ENCODE measurements around the gene ATF5.
"Not testable (repeated sequence)": the region's sequence is repeated elsewhere in the genome, so short reads cannot be mapped to it uniquely, and the experiment has no call there.

Gene ATF5

DNA sequence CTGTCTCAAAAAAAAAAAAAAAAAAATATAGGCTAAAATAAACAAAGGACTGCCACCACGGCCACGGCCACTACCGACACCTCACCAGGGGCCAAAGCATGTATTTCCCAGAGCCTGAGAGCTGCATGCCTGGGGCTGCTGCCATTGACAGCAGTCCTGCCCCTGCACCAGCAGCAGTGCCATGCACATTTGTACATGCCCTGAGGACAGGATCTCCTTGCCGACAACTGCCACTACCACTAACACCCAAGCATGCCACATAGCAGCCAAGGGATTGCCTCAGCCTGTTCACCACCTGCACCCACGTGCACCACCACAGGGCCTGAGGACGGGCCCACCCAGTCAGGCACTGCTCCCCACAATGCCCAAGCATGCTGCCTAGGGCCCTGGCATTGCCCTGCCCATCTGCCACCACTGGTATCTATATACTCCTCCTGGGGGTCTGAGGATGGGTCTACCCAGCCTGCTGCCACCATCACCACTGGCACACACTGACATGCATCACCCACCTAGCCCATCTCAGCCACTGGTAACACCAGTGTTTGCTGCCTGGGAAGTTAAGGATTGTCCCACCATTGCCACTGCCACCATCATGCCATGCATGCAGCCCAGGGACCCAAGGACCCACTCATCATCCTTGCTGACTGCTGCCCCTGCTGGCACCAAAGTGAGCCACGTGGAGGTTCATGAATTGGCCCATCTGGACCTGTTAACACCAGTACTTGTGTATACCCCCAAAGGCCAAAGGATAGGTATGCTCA, 10.9 kb downstream of the ATF5 start:
- TF ChIP-seq POLR2AphosphoS5 (IDR thresholded peaks at IDR 0.05; ENCODE audit: low read depth) (no peak), SPI1 (IDR thresholded peaks at IDR 0.05; ENCODE audit: borderline replicate concordance, low read depth) (no peak), GABPA (IDR thresholded peaks at IDR 0.05; ENCODE audit: low read depth) (no peak)
- TF ChIP-seq, protein P1, sequence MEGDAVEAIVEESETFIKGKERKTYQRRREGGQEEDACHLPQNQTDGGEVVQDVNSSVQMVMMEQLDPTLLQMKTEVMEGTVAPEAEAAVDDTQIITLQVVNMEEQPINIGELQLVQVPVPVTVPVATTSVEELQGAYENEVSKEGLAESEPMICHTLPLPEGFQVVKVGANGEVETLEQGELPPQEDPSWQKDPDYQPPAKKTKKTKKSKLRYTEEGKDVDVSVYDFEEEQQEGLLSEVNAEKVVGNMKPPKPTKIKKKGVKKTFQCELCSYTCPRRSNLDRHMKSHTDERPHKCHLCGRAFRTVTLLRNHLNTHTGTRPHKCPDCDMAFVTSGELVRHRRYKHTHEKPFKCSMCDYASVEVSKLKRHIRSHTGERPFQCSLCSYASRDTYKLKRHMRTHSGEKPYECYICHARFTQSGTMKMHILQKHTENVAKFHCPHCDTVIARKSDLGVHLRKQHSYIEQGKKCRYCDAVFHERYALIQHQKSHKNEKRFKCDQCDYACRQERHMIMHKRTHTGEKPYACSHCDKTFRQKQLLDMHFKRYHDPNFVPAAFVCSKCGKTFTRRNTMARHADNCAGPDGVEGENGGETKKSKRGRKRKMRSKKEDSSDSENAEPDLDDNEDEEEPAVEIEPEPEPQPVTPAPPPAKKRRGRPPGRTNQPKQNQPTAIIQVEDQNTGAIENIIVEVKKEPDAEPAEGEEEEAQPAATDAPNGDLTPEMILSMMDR (IDR thresholded peaks at IDR 0.05; ENCODE audit: insufficient read depth, low read length) = no peak
- TF ChIP-seq, protein P2, sequence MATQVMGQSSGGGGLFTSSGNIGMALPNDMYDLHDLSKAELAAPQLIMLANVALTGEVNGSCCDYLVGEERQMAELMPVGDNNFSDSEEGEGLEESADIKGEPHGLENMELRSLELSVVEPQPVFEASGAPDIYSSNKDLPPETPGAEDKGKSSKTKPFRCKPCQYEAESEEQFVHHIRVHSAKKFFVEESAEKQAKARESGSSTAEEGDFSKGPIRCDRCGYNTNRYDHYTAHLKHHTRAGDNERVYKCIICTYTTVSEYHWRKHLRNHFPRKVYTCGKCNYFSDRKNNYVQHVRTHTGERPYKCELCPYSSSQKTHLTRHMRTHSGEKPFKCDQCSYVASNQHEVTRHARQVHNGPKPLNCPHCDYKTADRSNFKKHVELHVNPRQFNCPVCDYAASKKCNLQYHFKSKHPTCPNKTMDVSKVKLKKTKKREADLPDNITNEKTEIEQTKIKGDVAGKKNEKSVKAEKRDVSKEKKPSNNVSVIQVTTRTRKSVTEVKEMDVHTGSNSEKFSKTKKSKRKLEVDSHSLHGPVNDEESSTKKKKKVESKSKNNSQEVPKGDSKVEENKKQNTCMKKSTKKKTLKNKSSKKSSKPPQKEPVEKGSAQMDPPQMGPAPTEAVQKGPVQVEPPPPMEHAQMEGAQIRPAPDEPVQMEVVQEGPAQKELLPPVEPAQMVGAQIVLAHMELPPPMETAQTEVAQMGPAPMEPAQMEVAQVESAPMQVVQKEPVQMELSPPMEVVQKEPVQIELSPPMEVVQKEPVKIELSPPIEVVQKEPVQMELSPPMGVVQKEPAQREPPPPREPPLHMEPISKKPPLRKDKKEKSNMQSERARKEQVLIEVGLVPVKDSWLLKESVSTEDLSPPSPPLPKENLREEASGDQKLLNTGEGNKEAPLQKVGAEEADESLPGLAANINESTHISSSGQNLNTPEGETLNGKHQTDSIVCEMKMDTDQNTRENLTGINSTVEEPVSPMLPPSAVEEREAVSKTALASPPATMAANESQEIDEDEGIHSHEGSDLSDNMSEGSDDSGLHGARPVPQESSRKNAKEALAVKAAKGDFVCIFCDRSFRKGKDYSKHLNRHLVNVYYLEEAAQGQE (IDR thresholded peaks at IDR 0.05; ENCODE audit: insufficient replicate concordance, low read depth) = no peak
- H3K27ac ChIP-seq (replicated peaks) = no peak overlapping the region

DNA sequence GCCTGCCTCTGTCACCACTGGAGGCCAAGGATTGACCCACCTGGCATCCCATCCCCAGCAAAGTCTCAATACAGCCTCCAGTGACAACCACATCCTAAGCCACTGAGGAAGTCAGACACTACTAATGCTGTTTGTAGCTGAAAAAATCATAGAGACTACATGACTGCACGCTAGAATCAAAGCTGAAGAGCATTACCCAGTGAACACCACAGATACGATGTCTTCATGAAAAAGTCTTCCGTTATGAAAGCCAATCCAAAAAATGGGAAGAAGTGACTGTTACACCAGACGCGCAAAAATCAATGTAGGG, 11.4 kb downstream of the ATF5 start:
- Histone ChIP-seq H3K27me3 (ENCODE audit: insufficient read depth, poor library complexity, severe bottlenecking) (no peaks in the 10 kb centered on the region), H3K27ac (replicated peaks) (no peak overlapping the region), H3K4me3 (replicated peaks; ENCODE audit: insufficient read depth, low read length) (no peak overlapping the region)
- no peak for DNase-seq (ENCODE audit: low read depth in 1 of 2, low spot score in 1 of 2)
- TF ChIP-seq GABPA (IDR thresholded peaks at IDR 0.05; ENCODE audit: low read depth) (no peak), POLR2AphosphoS5 (IDR thresholded peaks at IDR 0.05; ENCODE audit: low read depth) (no peak), SPI1 (IDR thresholded peaks at IDR 0.05; ENCODE audit: borderline replicate concordance, low read depth) (no peak)
- TF ChIP-seq, protein P1 (IDR thresholded peaks at IDR 0.05; ENCODE audit: insufficient read depth, low read length) = no peak
- TF ChIP-seq, protein P2 (IDR thresholded peaks at IDR 0.05; ENCODE audit: insufficient replicate concordance, low read depth) = no peak

More for the DNA sequence above, 10.9 kb downstream of the ATF5 start:
- H3K4me3 ChIP-seq (replicated peaks; ENCODE audit: insufficient read depth, low read length) = no peak overlapping the region
- H3K27me3 ChIP-seq (ENCODE audit: insufficient read depth, poor library complexity, severe bottlenecking) = no peaks in the 10 kb centered on the region
- no peak for DNase-seq (ENCODE audit: low read depth in 1 of 2, low spot score in 1 of 2)

DNA sequence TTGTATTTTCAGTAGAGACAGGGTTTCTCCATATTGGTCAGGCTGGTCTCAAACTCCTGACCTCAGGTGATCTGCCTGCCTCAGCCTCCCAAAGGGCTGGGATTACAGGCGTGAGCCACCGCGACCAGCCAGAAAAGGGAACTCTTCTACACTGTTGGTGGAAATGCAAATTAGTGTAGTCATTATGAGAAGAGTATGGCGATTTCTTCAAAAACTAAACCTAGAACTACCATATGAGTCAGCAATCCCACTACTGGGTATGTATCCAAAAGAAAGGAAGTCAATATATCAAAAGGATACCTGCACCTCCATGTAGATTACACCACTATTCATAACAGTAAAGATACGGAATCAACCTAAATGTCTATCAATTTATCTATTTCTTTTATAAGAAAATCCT, 15.6 kb downstream of the ATF5 start:
- H3K27ac ChIP-seq (replicated peaks); DNase-seq (ENCODE audit: low read depth in 1 of 2, low spot score in 1 of 2); H3K4me3 ChIP-seq (replicated peaks; ENCODE audit: insufficient read depth, low read length); H3K27me3 ChIP-seq (ENCODE audit: insufficient read depth, poor library complexity, severe bottlenecking): not testable (repeated sequence)
- peak; percentile 31; the same call in 1 of the 2 replicates for TF ChIP-seq SPI1 (IDR thresholded peaks at IDR 0.05; ENCODE audit: borderline replicate concordance, low read depth)

DNA sequence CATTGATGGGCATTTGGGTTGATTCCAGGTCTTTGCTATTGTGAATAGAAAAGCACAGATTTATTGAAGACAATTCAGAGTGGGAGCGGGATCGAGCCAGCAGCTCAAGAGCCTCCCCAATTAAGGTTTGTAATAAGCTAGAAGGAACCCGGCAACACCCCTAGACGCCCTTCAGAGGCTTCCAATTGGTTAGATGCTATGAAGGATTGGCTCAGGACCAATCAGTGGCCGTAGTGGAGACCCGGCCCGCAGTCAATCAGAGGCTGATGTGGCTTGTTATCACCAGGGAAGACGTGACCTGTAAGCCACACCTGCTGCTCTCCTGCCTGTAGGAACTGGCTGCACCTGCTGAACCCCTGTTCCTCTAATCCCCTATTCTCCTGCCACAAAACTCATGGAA, 17.4 kb downstream of the ATF5 start:
- TF ChIP-seq, protein P1 (IDR thresholded peaks at IDR 0.05; ENCODE audit: insufficient read depth, low read length) = no peak
- TF ChIP-seq GABPA (IDR thresholded peaks at IDR 0.05; ENCODE audit: low read depth) (no peak), SPI1 (IDR thresholded peaks at IDR 0.05; ENCODE audit: borderline replicate concordance, low read depth) (no peak)
- no peak for DNase-seq (ENCODE audit: low read depth in 1 of 2, low spot score in 1 of 2)
- Histone ChIP-seq H3K27me3 (ENCODE audit: insufficient read depth, poor library complexity, severe bottlenecking) (no peaks in the 10 kb centered on the region), H3K4me3 (replicated peaks; ENCODE audit: insufficient read depth, low read length) (no peak overlapping the region), H3K27ac (replicated peaks) (no peak overlapping the region)

Data from HL-60 (cell line).